ENCODE measurements around the gene CSK. TPM values are rescaled to one million over a fixed set of nuclear protein-coding genes. Genes with fewer than 3 reads are reported as not detected.

The CSK gene
- polyA plus RNA-seq, 2 of the 4 experiments (the other 2 are of a cell fraction): 17.8 to 63.0 TPM

- DNase-seq (ENCODE audit: low read depth in 1 of 2, low spot score in 1 of 2) (no peak), FAIRE-seq (peak; percentile 23), ATAC-seq (no peak)
- no peak overlapping the region for H3K4me3 ChIP-seq
- peaks cover 7% of the 10 kb centered on the region; the same call in 1 of the 3 replicates for H3K4me1 ChIP-seq
- 27% methylated on average over 3 of the region's 3 CpGs for WGBS (ENCODE audit: missing lambda C conversion rate)
- TF ChIP-seq ZFP36 (IDR thresholded peaks at IDR 0.05; ENCODE audit: borderline replicate concordance, partially characterized antibody) (no peak), ELK1 (IDR thresholded peaks at IDR 0.05; ENCODE audit: low read depth, low read length) (no peak), FOSL2 (IDR thresholded peaks at IDR 0.05) (no peak), FOSL2 (CRISPR knock-in tag; IDR thresholded peaks at IDR 0.05) (peak; percentile 4; the same call in 1 of the 2 replicates), CBX8 (IDR thresholded peaks at IDR 0.05) (no peak), POLR2AphosphoS2 (conservative IDR thresholded peaks at IDR 0.05; ENCODE audit: low read length) (no peak), KDM5A (IDR thresholded peaks at IDR 0.05) (no peak), TFCP2L1 (CRISPR knock-in tag; IDR thresholded peaks at IDR 0.05) (no peak), ZC3H11A (IDR thresholded peaks at IDR 0.05) (no peak)
- H3K27ac ChIP-seq: no peak overlapping the region
- no peaks in the 10 kb centered on the region for H3K9me3 ChIP-seq
- POLR2A ChIA-PET: interaction anchor here (1.6 kb wide), 1 partner anchor 109 kb away, joined by 4 read pairs; the partner anchor contains the start of gene COX5A
- H3K4me2 ChIP-seq: no peak overlapping the region
- CTCF ChIA-PET: interaction anchor here (0.9 to 66.7 kb wide), 3 partner anchors 10 to 39 kb away, joined by 3 to 1908 read pairs (median 5); partner anchors contain the start of genes CSK and LMAN1L
These were observed 47.6 kb downstream of the CSK start for GRCh38 chr15:74829486-74829885.

- no peaks in the 10 kb centered on the region for H3K9me3 ChIP-seq
- H3K27ac ChIP-seq: no peak overlapping the region
- FAIRE-seq: no peak
- 48% methylated on average over 6 of the region's 6 CpGs for WGBS (ENCODE audit: missing lambda C conversion rate)
- no peak for DNase-seq (ENCODE audit: low read depth in 1 of 2, low spot score in 1 of 2)
- ChIA-PET CTCF (interaction anchor here (0.9 to 66.7 kb wide), 3 partner anchors 10 to 39 kb away, joined by 3 to 1908 read pairs (median 5); partner anchors contain the start of genes CSK and LMAN1L), POLR2A (no interaction called here)
- H3K4me2 ChIP-seq: no peak overlapping the region
- TF ChIP-seq MAZ (IDR thresholded peaks at IDR 0.05; ENCODE audit: borderline replicate concordance, low read depth, low read length) (no peak), FOSL2 (IDR thresholded peaks at IDR 0.05) (no peak), FOSL2 (CRISPR knock-in tag; IDR thresholded peaks at IDR 0.05) (no peak), ZFP36 (IDR thresholded peaks at IDR 0.05; ENCODE audit: borderline replicate concordance, partially characterized antibody) (no peak), HEYL (CRISPR knock-in tag; IDR thresholded peaks at IDR 0.05) (no peak), RARB (CRISPR knock-in tag; IDR thresholded peaks at IDR 0.05) (no peak), NPAS2 (CRISPR knock-in tag; IDR thresholded peaks at IDR 0.05; ENCODE audit: borderline replicate concordance) (no peak), MAX (IDR thresholded peaks at IDR 0.05) (no peak), ZC3H11A (IDR thresholded peaks at IDR 0.05) (no peak), POLR2A (IDR thresholded peaks at IDR 0.05; ENCODE audit: low read length) (no peak), E2F6 (IDR thresholded peaks at IDR 0.05; ENCODE audit: borderline replicate concordance, low read depth) (no peak), KDM5A (IDR thresholded peaks at IDR 0.05) (no peak), RCOR1 (IDR thresholded peaks at IDR 0.05; ENCODE audit: low read depth, low read length) (no peak), GATA3 (IDR thresholded peaks at IDR 0.05; ENCODE audit: borderline replicate concordance) (no peak), HOXB13 (CRISPR knock-in tag; IDR thresholded peaks at IDR 0.05; ENCODE audit: low read depth) (no peak), USF2 (IDR thresholded peaks at IDR 0.05) (no peak)
- TF ChIP-seq, protein P1, sequence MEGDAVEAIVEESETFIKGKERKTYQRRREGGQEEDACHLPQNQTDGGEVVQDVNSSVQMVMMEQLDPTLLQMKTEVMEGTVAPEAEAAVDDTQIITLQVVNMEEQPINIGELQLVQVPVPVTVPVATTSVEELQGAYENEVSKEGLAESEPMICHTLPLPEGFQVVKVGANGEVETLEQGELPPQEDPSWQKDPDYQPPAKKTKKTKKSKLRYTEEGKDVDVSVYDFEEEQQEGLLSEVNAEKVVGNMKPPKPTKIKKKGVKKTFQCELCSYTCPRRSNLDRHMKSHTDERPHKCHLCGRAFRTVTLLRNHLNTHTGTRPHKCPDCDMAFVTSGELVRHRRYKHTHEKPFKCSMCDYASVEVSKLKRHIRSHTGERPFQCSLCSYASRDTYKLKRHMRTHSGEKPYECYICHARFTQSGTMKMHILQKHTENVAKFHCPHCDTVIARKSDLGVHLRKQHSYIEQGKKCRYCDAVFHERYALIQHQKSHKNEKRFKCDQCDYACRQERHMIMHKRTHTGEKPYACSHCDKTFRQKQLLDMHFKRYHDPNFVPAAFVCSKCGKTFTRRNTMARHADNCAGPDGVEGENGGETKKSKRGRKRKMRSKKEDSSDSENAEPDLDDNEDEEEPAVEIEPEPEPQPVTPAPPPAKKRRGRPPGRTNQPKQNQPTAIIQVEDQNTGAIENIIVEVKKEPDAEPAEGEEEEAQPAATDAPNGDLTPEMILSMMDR (IDR thresholded peaks at IDR 0.05): no peak
- TF ChIP-seq, protein P2, sequence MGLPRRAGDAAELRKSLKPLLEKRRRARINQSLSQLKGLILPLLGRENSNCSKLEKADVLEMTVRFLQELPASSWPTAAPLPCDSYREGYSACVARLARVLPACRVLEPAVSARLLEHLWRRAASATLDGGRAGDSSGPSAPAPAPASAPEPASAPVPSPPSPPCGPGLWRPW (IDR thresholded peaks at IDR 0.05): no peak
- H3K4me1 ChIP-seq: peaks cover 7% of the 10 kb centered on the region; the same call in 1 of the 3 replicates
- H3K4me3 ChIP-seq: no peak overlapping the region
- no peak for ATAC-seq
These were observed 48.1 kb downstream of the CSK start for GRCh38 chr15:74829991-74830390.
